ENCODE data around the gene NRXN2. TPM values are rescaled to one million over a fixed set of nuclear protein-coding genes. Genes with fewer than 3 reads are reported as not detected.
A peak's percentile ranks its signal among the peaks of the same experiment; 100 is the strongest.
"Not testable (repeated sequence)": the region's sequence is repeated elsewhere in the genome, so short reads cannot be mapped to it uniquely, and the experiment has no call there.

Gene NRXN2
- total RNA-seq, 2 experiments from 2014 or later: 0.08 TPM; not detected in 1

- no peak overlapping the region for H3K27ac Mint-ChIP-seq
- peaks cover 5% of the 10 kb centered on the region for H3K4me1 Mint-ChIP-seq
- no peaks in the 10 kb centered on the region for H3K9me3 Mint-ChIP-seq
- ChIA-PET POLR2A (no interaction called here), CTCF (no interaction called here)
- DNase-seq: no peak
- H3K36me3 Mint-ChIP-seq (ENCODE audit: low read depth): no peaks in the 10 kb centered on the region
- no peaks in the 10 kb centered on the region for H3K27me3 Mint-ChIP-seq
- peak overlapping the region; percentile 1 for H3K4me3 Mint-ChIP-seq
Observed at GRCh38 chr11:64566915-64567891, 155.8 kb downstream of the NRXN2 start.

GRCh38 chr11:64566042-64566914, 156.7 kb downstream of the NRXN2 start:
- no peaks in the 10 kb centered on the region for H3K9me3 Mint-ChIP-seq
- DNase-seq: peak; percentile 66
- no peaks in the 10 kb centered on the region for H3K27me3 Mint-ChIP-seq
- no peak overlapping the region for H3K27ac Mint-ChIP-seq
- H3K4me1 Mint-ChIP-seq: peaks cover 5% of the 10 kb centered on the region
- ChIA-PET POLR2A (no interaction called here), CTCF (no interaction called here)
- H3K36me3 Mint-ChIP-seq (ENCODE audit: low read depth): no peaks in the 10 kb centered on the region
- peak overlapping the region; percentile 1 for H3K4me3 Mint-ChIP-seq

GRCh38 chr11:64564947-64565889, 157.8 kb downstream of the NRXN2 start:
- peaks cover 5% of the 10 kb centered on the region for H3K4me1 Mint-ChIP-seq
- no peak overlapping the region for H3K4me3 Mint-ChIP-seq
- H3K27ac Mint-ChIP-seq: no peak overlapping the region
- H3K9me3 Mint-ChIP-seq: no peaks in the 10 kb centered on the region
- no peaks in the 10 kb centered on the region for H3K36me3 Mint-ChIP-seq (ENCODE audit: low read depth)
- no peaks in the 10 kb centered on the region for H3K27me3 Mint-ChIP-seq
- DNase-seq: no peak
- ChIA-PET CTCF (no interaction called here), POLR2A (no interaction called here)

GRCh38 chr11:64564419-64564818, 158.6 kb downstream of the NRXN2 start:
- no peak overlapping the region for H3K4me3 Mint-ChIP-seq
- H3K27me3 Mint-ChIP-seq: no peaks in the 10 kb centered on the region
- no peak for DNase-seq
- no peaks in the 10 kb centered on the region for H3K36me3 Mint-ChIP-seq (ENCODE audit: low read depth)
- ChIA-PET CTCF (no interaction called here), POLR2A (no interaction called here)
- no peak overlapping the region for H3K27ac Mint-ChIP-seq
- peaks cover 5% of the 10 kb centered on the region for H3K4me1 Mint-ChIP-seq
- no peaks in the 10 kb centered on the region for H3K9me3 Mint-ChIP-seq

- Mint-ChIP-seq H3K4me1 (peaks cover 5% of the 10 kb centered on the region), H3K36me3 (ENCODE audit: low read depth) (no peaks in the 10 kb centered on the region), H3K27me3 (no peaks in the 10 kb centered on the region), H3K9me3 (no peaks in the 10 kb centered on the region), H3K27ac (no peak overlapping the region), H3K4me3 (no peak overlapping the region)
- ChIA-PET CTCF (no interaction called here), POLR2A (no interaction called here)
- DNase-seq: no peak
Observed at GRCh38 chr11:64563966-64564365, 159.0 kb downstream of the NRXN2 start.

GRCh38 chr11:64562723-64563351, 160.2 kb downstream of the NRXN2 start:
- CTCF ChIA-PET: no interaction called here
- no peak for DNase-seq
- H3K27me3 Mint-ChIP-seq: no peaks in the 10 kb centered on the region
- H3K27ac Mint-ChIP-seq: no peak overlapping the region
- POLR2A ChIA-PET: no interaction called here
- peaks cover 5% of the 10 kb centered on the region for H3K4me1 Mint-ChIP-seq
- no peaks in the 10 kb centered on the region for H3K36me3 Mint-ChIP-seq (ENCODE audit: low read depth)
- H3K9me3 Mint-ChIP-seq: no peaks in the 10 kb centered on the region
- H3K4me3 Mint-ChIP-seq: no peak overlapping the region

- H3K4me1 Mint-ChIP-seq: peaks cover 5% of the 10 kb centered on the region
- H3K36me3 Mint-ChIP-seq (ENCODE audit: low read depth): no peaks in the 10 kb centered on the region
- ChIA-PET CTCF (no interaction called here), POLR2A (no interaction called here)
- H3K9me3 Mint-ChIP-seq: no peaks in the 10 kb centered on the region
- no peak overlapping the region for H3K4me3 Mint-ChIP-seq
- no peaks in the 10 kb centered on the region for H3K27me3 Mint-ChIP-seq
- no peak for DNase-seq
- H3K27ac Mint-ChIP-seq: no peak overlapping the region
Observed at GRCh38 chr11:64561984-64562722, 160.8 kb downstream of the NRXN2 start.

GRCh38 chr11:64561429-64561828, 161.6 kb downstream of the NRXN2 start:
- H3K36me3 Mint-ChIP-seq (ENCODE audit: low read depth); H3K27ac Mint-ChIP-seq; POLR2A ChIA-PET; H3K9me3 Mint-ChIP-seq; CTCF ChIA-PET; H3K4me3 Mint-ChIP-seq; DNase-seq; H3K4me1 Mint-ChIP-seq; H3K27me3 Mint-ChIP-seq: not testable (repeated sequence)

- POLR2A ChIA-PET: no interaction called here
- no peaks in the 10 kb centered on the region for H3K4me1 Mint-ChIP-seq
- CTCF ChIA-PET: no interaction called here
- H3K4me3 Mint-ChIP-seq: no peak overlapping the region
- no peak overlapping the region for H3K27ac Mint-ChIP-seq
- DNase-seq: no peak
- no peaks in the 10 kb centered on the region for H3K27me3 Mint-ChIP-seq
- no peaks in the 10 kb centered on the region for H3K9me3 Mint-ChIP-seq
- H3K36me3 Mint-ChIP-seq (ENCODE audit: low read depth): no peaks in the 10 kb centered on the region
Observed at GRCh38 chr11:64560941-64561340, 162.1 kb downstream of the NRXN2 start.

GRCh38 chr11:64560139-64560771, 162.7 kb downstream of the NRXN2 start:
- H3K9me3 Mint-ChIP-seq: no peaks in the 10 kb centered on the region
- H3K27ac Mint-ChIP-seq: no peak overlapping the region
- ChIA-PET POLR2A (no interaction called here), CTCF (no interaction called here)
- no peaks in the 10 kb centered on the region for H3K36me3 Mint-ChIP-seq (ENCODE audit: low read depth)
- H3K4me3 Mint-ChIP-seq: no peak overlapping the region
- DNase-seq: no peak
- no peaks in the 10 kb centered on the region for H3K4me1 Mint-ChIP-seq
- H3K27me3 Mint-ChIP-seq: no peaks in the 10 kb centered on the region

GRCh38 chr11:64559351-64560138, 163.5 kb downstream of the NRXN2 start:
- Mint-ChIP-seq H3K9me3 (no peaks in the 10 kb centered on the region), H3K27me3 (no peaks in the 10 kb centered on the region), H3K36me3 (ENCODE audit: low read depth) (no peaks in the 10 kb centered on the region), H3K27ac (no peak overlapping the region), H3K4me1 (no peaks in the 10 kb centered on the region), H3K4me3 (no peak overlapping the region)
- ChIA-PET POLR2A (no interaction called here), CTCF (no interaction called here)
- DNase-seq: no peak

Data from activated CD4-positive, alpha-beta memory T cell treated with anti-CD3 and anti-CD28 coated beads, Interleukin-2, amount 10 ng/mL, durations not matched to agents 7 days and 5 days (primary cell).